ENCODE data around the gene POTEE. TPM values are rescaled to one million over a fixed set of nuclear protein-coding genes. Genes with fewer than 3 reads are reported as not detected.
"Not testable (repeated sequence)": the region's sequence is repeated elsewhere in the genome, so short reads cannot be mapped to it uniquely, and the experiment has no call there.

POTEE gene
- polyA plus RNA-seq, 1 donor (not counting 4 experiments of a cell fraction or from before 2014, with no cell fraction given) = not detected

- dilution Hi-C loops (cut with MboI; ENCODE audit: extremely low pct_ligation_motif_present, low sequenced_read_pairs); H3K4me2 ChIP-seq (ENCODE audit: control insufficient read depth, extremely low read depth, insufficient read depth, low read depth, low read length); H3K4me3 ChIP-seq (ENCODE audit: control insufficient read depth in 2 of 3, extremely low read depth in 1 of 3, insufficient read depth in 2 of 3, low read depth in 1 of 3, low read length in 3 of 3); H3K4me1 ChIP-seq (ENCODE audit: control insufficient read depth, extremely low read depth, insufficient read depth, low read length); H3K79me2 ChIP-seq (ENCODE audit: control insufficient read depth, insufficient read depth, low read length); DNase-seq (ENCODE audit: low read depth, low spot score); H3K27me3 ChIP-seq (ENCODE audit: control insufficient read depth, extremely low read depth, insufficient read depth, low read length); H2AFZ ChIP-seq (ENCODE audit: control insufficient read depth, low read length); H3K27ac ChIP-seq (ENCODE audit: control insufficient read depth, insufficient read depth, low read length); H3K9me3 ChIP-seq (ENCODE audit: control insufficient read depth, low read depth, low read length); H3K9ac ChIP-seq (ENCODE audit: control insufficient read depth, extremely low read depth, insufficient read depth, low read length); FAIRE-seq; H4K20me1 ChIP-seq (ENCODE audit: control insufficient read depth, extremely low read depth, insufficient read depth, low read length); H3K9me1 ChIP-seq (ENCODE audit: control insufficient read depth, extremely low read depth, insufficient read depth, low read length); H3K36me3 ChIP-seq (ENCODE audit: control insufficient read depth in 2 of 2, extremely low read depth in 1 of 2, insufficient read depth in 2 of 2, low read length in 2 of 2): not testable (repeated sequence)
Measured at GRCh38 chr2:131217238-131217986, 8.1 kb downstream of the POTEE start.

GRCh38 chr2:131235543-131236449, 26.5 kb downstream of the POTEE start:
- H3K27ac ChIP-seq (ENCODE audit: control insufficient read depth, insufficient read depth, low read length); dilution Hi-C loops (cut with MboI; ENCODE audit: extremely low pct_ligation_motif_present, low sequenced_read_pairs); FAIRE-seq; H4K20me1 ChIP-seq (ENCODE audit: control insufficient read depth, extremely low read depth, insufficient read depth, low read length); H2AFZ ChIP-seq (ENCODE audit: control insufficient read depth, low read length); H3K79me2 ChIP-seq (ENCODE audit: control insufficient read depth, insufficient read depth, low read length); H3K9ac ChIP-seq (ENCODE audit: control insufficient read depth, extremely low read depth, insufficient read depth, low read length); H3K4me1 ChIP-seq (ENCODE audit: control insufficient read depth, extremely low read depth, insufficient read depth, low read length); H3K36me3 ChIP-seq (ENCODE audit: control insufficient read depth in 2 of 2, extremely low read depth in 1 of 2, insufficient read depth in 2 of 2, low read length in 2 of 2); H3K27me3 ChIP-seq (ENCODE audit: control insufficient read depth, extremely low read depth, insufficient read depth, low read length); H3K9me1 ChIP-seq (ENCODE audit: control insufficient read depth, extremely low read depth, insufficient read depth, low read length); H3K4me2 ChIP-seq (ENCODE audit: control insufficient read depth, extremely low read depth, insufficient read depth, low read depth, low read length); H3K4me3 ChIP-seq (ENCODE audit: control insufficient read depth in 2 of 3, extremely low read depth in 1 of 3, insufficient read depth in 2 of 3, low read depth in 1 of 3, low read length in 3 of 3); H3K9me3 ChIP-seq (ENCODE audit: control insufficient read depth, low read depth, low read length); DNase-seq (ENCODE audit: low read depth, low spot score): not testable (repeated sequence)

Small RNAs within 50 kb of the gene (small RNA-seq; reads per million reads assigned to genes)
- gene AC009477.1 (ENCODE audit: insufficient read length in 3 of 3, low read depth in 3 of 3, low replicate concordance in 1 of 3) = 0 reads per million in 3 experiments
- 0 reads per million in 3 experiments for gene RNU6-127P (ENCODE audit: insufficient read length in 3 of 3, low read depth in 3 of 3, low replicate concordance in 1 of 3)

Other genes starting within 250 kb of the POTEE start
- gene FAM168B, start 116.1 kb upstream of the POTEE start, polyA plus RNA-seq = 50.8 to 88.4 TPM (median 63.6 TPM) in 3 replicates
- 74.9 to 77.0 TPM (median 75.5 TPM) in 3 replicates for gene PLEKHB2, start 104.2 kb upstream of the POTEE start, polyA plus RNA-seq
- 0.04 to 0.06 TPM (median 0.05 TPM) in 3 replicates for gene RAB6D, start 154.6 kb downstream of the POTEE start, polyA plus RNA-seq

All from keratinocyte (primary cell).